HG03159 (cell line): ENCODE measurements around the gene TANGO6.

Experiments
- ATAC-seq: cut with Tn5 transposase; IDR thresholded peaks from one replicate; pipeline ENCODE4 v1.9.1; 2021; ENCODE audit warnings: mild to moderate bottlenecking, moderate library complexity; ENCODE audit not compliant: unreplicated experiment

The TANGO6 gene

GRCh38 chr16:68999114-68999513 is 155.8 kb downstream of the TANGO6 start:
- ATAC-seq = no peak

DNA sequence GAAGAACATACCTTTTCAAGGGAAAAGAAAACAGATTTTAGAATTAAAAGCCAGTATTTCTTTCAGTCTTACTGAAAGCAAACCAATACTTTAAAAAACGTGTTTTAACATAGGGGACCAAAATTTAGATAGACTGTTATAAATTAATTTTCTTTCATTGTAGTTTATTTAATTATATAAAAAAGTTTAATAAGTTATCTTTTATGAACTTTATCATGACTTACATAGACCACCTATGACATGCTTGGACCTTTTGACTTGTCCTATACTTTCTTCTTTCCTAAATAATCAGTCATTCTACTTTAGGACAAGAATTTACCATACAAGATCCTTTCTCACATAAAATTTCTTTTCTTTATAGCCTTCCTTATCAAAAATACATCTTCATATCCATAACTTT is 160.2 kb downstream of the TANGO6 start:
- no peak for ATAC-seq

GRCh38 chr16:69005641-69006355 is 162.5 kb downstream of the TANGO6 start:
- ATAC-seq = no peak

DNA sequence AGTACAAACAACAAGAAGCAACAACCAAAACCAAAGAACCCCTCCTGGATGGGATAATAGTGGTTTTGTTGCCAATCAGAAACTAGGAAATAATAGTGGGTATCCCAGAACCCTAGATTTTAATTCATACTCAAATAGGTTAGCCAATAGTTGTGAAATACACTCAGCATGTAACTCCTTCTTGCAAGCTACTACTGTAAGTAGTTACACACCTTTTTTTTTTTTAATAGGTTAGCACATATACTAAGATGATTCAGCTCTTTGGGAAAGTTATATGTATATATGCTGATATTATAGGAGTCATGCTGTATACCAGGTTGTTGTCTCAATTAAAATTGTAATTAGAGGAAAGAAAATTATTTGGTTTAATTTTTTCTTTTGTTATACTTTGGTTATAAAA is 169.6 kb downstream of the TANGO6 start:
- ATAC-seq = no peak

GRCh38 chr16:69013991-69014390 is 170.7 kb downstream of the TANGO6 start:
- ATAC-seq = no peak

DNA sequence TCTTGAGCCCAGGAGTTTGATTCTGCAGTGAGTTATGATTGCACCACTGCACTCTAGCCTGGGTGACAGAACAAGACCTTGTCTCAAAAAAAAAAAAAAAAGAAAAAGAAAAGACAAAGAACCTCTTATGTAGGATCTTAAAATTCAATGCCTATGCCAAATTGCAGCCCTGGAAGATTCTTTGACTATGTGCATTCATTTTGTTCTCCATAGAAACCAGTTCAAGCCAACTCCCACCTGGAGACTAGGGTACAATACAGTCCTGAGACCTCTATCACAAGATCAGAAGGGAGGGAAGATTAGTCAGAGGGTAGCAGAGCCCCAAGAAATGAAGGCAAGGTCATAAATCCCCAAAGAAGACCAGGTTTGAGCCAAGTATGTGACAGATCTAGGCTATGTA is 171.5 kb downstream of the TANGO6 start:
- no peak for ATAC-seq

DNA sequence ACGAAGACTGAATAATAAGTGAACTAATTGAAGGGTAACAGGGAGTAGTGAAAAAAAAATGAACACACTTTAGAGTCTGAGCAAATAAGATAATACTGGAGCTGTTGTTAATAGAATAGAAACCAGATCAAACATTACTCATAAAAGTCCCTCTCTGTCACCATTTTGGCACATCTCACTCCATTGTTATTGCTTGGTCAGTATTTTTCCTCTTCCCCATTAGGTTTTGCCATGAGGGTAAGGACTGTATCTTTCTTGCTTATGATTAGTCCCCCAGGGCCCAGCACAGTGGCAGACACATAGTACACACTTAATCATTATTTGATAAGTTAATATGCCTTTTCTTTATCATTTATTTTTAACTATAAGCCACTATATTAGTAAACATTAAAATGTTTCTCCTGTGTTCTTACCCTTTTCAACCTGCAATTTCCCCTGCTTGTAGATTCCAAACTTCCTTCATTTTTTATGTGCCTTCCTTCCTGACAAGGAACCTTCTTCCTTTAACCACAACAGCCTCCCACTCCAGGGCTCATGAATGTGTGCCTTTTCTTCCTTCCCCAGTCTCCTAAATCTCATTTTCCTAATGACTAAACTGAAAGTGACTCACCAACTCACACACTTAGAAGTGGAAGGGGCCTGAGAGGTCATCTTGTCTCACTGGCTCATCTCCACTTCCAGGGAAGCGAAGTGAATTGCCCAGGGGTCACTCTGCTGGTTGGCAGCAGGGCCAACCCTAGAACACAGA is 173.9 kb downstream of the TANGO6 start:
- ATAC-seq = no peak

DNA sequence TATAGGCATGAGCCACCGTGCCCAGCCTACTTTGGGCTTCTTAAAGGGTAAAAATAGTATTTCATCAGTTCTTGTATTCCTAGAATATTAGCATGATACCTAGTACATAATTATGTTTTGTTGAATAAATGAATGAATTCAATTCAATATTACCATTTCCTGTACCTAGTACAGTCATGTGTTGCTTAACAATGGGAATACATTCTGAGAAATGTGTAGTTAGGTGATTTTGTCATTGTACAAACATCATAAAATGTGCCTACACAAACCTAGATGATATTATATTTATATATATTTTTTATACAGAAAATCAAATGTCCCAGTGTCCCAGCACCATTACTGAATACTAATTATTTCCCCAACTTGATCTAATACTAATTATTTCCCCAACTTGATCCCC is 176.5 kb downstream of the TANGO6 start:
- no peak for ATAC-seq

DNA sequence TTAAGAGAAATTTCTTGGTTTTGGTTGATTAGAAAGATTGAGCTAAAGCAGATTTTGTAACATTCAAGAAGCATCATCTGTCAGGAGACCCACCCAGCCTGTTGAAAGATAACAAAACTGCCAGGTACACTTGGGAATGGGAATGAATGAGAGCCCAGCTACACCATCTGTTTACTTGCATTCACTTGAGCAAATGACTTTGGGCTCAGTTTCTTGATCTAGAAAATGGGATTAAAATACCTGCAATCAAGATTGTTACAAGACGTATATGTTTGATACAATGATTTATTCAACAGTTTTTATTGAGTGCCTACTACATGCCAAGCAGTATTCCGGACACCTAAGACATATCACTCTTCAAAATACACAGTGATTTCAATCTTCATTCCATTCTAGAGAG is 185.8 kb downstream of the TANGO6 start:
- ATAC-seq = no peak

GRCh38 chr16:69031877-69032301 is 188.6 kb downstream of the TANGO6 start:
- no peak for ATAC-seq

DNA sequence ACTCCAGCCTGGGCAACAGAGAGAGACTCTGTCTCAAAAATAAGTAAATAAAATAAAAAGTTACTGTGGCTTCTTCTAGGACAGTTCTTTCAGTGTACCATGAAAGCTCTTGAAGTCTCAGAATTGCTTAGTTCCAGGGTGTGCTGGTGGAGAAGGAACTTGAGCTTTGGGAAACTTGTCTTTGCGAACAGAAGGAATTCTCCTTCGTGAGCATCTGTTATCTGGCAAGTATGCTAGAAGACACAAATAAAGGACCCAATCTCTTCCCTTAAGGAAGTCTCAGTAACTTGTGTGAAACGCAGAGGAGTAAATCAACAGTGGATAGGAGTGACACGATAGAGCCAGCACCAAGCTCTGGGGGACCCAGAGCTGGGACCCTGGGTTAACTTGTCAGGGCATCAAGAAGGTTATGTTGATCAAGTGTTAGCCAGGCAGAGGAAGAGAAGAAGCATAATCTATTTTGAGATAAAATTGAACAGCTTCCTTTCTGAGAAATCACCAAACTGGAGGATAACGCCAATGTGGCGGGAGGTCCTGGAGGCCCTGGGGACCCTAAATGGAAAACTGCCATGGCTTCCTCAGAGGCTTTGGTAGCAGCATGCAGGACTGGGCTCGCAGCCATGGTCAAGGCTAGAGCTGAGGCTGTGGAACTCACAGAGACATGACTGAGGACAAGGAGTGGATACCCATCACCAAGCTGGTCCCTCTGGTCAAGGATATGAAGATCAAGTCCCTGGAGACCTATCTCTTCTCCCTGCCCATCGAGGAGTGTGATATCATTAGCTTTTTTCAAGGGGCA is 190.0 kb downstream of the TANGO6 start:
- ATAC-seq = no peak

GRCh38 chr16:69035375-69035774 is 192.0 kb downstream of the TANGO6 start:
- no peak for ATAC-seq

DNA sequence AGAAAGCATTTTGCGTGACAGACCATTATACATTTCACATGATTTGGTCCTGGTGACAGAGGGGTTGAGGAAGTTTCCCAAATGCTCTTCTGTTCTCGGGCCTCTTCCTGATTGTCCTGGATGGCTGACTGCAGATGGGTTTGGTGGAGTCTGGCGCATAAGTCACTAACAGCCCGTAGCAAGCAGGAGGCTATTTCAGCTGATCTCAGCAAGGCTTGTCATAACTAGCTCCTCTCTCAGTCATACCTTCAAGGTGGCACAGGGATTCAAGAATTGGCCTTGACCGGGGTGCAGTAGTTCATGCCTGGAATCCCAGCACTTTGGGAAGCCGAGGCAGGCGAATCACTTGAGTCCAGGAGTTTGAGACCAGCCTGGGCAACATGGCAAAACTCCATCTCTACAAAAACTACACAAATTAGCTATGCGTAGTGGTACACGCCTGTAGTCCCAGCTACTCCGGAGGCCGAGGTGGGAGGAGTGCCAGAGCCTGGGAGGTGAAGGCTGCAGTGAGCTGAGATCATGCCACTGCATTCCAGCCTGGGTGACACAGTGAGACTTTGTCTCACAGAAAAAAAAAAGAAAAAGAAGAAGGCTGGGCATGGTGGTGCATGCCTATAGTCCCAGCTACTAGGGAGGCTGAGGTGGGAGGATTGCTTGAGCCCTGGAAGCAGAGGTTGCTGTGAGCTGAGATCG is 193.2 kb downstream of the TANGO6 start:
- no peak for ATAC-seq

DNA sequence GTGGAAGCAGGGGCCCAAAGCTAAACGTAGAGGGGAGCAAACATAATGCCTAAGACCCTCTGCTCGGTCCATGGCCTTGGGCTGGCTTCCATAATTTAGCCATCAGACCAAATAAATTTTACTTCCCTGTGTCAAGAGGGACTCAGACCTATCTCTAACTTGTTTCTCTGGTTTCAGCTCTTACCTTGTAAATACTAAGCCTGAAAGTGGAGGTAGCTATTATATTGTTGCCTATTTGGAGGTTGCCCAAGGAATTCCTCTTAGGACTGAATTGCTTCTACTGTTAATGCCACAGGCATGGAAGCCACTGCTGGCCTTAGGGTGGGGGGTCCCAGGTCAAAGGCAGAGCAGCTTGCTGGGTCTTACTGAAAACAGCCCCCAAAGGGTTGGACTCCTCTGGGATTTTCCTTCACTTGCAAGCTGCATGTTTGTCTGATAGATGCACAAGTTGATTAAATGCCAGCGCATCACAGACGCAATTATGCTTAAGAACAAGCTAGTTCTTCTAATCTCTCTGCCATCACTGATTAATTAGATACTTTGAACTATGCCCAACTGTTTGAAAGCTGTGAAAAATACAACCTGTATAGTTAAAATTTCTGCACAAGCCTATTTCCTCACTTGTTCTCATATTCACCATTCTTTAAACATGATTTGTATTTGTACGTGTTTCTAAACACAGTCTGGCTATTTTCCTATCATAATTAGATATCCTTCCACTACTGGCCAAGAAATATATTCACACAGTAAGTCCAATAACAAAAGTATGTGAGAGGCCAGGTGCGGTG is 194.2 kb downstream of the TANGO6 start:
- ATAC-seq = no peak

- no peak for ATAC-seq
Measured at GRCh38 chr16:69039333-69039941, 196.1 kb downstream of the TANGO6 start.

DNA sequence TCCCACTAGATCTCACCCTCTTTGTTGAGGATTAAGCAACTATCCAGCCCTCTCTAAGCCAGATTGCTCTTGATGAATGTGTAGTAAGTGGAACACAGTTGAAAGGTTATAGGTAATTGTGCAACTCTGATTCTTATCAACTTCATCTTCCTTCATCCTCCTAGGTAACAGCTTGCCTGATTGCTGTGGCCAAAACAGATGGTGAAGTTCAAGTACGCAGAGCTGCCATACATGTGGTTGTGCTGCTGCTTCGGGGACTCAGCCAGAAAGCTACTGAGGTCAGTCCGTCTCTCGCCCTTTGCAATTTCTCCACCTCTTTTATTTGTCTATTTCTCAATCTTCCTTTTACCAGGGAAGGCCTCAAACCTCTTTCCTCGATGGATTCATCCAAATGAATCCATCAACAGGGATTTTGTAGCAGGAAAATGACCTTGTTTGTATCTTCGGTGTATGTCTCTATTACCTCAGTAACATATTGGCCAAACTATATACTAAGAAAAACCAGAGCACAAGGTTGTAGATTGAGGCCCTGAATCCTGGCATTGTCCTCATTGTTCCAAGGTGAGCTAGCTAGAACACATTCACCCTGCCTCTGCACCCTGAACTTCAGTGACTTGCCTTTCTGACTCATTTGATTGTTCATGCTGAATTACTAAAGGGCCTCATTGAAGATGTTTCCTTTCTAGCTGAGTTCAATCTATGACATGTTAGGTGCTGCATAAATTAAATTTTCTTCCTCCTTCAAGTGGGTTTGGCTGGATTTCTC is 197.0 kb downstream of the TANGO6 start:
- ATAC-seq = no peak

DNA sequence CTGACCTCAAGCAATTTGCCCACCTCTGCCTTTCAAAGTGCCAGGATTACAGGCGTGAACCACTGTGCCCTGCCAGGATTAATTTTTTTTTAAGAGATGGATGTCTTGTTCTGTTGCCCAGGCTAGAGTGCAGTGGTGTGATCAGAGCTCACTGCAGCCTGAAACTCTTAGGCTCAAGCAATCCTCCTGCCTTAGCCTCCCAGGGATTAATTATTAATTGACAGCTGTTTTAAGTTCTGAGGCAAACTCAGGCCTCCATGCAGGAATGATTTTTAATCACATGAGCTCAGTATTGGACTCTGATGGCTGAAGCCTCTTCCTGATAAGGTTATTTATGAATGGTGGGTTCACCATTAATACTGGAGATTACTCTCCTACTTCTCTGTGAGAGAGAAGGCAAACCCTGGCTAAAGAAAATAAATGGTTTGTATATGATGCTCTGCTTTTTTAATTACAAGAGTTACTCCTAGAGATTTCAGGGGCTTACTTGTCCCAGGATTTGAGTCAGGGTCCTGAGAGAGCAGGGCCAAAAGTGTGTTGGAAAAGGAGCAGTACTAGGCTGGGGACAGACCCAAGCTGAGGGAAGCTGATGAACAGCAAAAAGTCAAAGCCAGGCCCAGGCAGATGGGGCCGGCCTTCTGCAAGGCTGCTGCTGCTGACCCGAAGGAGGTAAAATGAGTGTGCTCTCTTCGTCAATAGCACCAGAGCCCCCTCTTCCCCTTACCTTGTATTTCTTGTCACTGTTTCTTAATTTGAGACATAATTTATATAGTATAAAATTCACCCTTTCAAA is 205.2 kb downstream of the TANGO6 start:
- no peak for ATAC-seq

DNA sequence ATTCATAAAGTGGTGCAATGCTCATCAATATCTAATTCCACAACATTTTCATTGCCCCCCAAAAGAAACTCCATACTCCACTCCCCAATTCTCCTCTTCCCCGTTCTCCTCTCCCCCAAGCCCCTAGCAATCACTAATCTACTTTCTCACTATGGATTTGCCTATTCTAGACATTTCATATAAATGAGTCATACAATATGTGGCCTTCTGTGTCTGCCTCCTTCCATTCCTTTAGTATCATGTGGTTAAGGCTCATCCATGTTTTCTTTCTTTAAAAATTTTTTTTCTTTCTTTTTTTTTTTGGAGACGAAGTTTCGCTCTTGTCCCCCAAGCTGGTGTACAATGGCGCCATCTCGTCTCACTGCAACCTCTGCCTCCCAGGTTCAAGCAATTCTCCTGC is 205.8 kb downstream of the TANGO6 start:
- no peak for ATAC-seq
